IPS DF 6.9 (cell line): ENCODE data around the gene ITGB1BP2.
"Not testable (repeated sequence)": the region's sequence is repeated elsewhere in the genome, so short reads cannot be mapped to it uniquely, and the experiment has no call there.

Experiments used
- DNase-seq: peaks from one replicate; pipeline ENCODE4 v3.0.0-alpha.2; 2013; ENCODE audit warnings: low read depth, low spot score
- H3K27ac ChIP-seq: one replicate; pipeline ENCODE4 v1.5.1; 2013; ENCODE audit warnings: low read length, control low read depth
- H3K27me3 ChIP-seq: 2 replicates; pipeline ENCODE4 v1.6.1; 2013; ENCODE audit warnings: mild to moderate bottlenecking, low read length; ENCODE audit not compliant: control insufficient read depth, insufficient read depth
- H3K36me3 ChIP-seq: 2 replicates; pipeline ENCODE4 v1.6.1; 2013; ENCODE audit warnings: low read length; ENCODE audit not compliant: control insufficient read depth, insufficient read depth
- H3K4me1 ChIP-seq: 2 replicates; pipeline ENCODE4 v1.6.1; 2013; ENCODE audit warnings: low read length; ENCODE audit not compliant: control insufficient read depth, insufficient read depth
- H3K4me3 ChIP-seq: 2 replicates; pipeline ENCODE4 v1.5.1; 2013; ENCODE audit warnings: mild to moderate bottlenecking, low read length
- H3K9me3 ChIP-seq: 2 replicates; pipeline ENCODE4 v1.6.1; 2013; ENCODE audit warnings: low read length, inconsistent platforms; ENCODE audit not compliant: control insufficient read depth, insufficient read depth
- WGBS: extraction: QIAGEN DNeasy Blood & Tissue Kit; methylation state at CpG from one replicate; pipeline ENCODE4 v1.1.7; 2013; ENCODE audit warnings: mixed read lengths, missing lambda C conversion rate; ENCODE audit not compliant: insufficient read length, insufficient coverage; 5-methylcytosine and 5-hydroxymethylcytosine counted together

The ITGB1BP2 gene

GRCh38 chrX:71282514-71283402 lies 18.8 kb upstream of the ITGB1BP2 start:
- Histone ChIP-seq H3K36me3 (no peaks in the 10 kb centered on the region), H3K27ac (no peak overlapping the region), H3K9me3 (no peaks in the 10 kb centered on the region), H3K27me3 (no peaks in the 10 kb centered on the region), H3K4me3 (peak overlapping the region; percentile 1; the same call in 1 of the 2 replicates), H3K4me1 (no peaks in the 10 kb centered on the region)
- no peak for DNase-seq
- no CpG with 5 or more reads among the region's 16 CpGs for WGBS

- H3K36me3 ChIP-seq, result no peaks in the 10 kb centered on the region
- DNase-seq, result peak; percentile 96
- WGBS, result no CpG with 5 or more reads among the region's 57 CpGs
- peak within 1 kb of the TSS; percentile 99 for H3K4me3 ChIP-seq
- no peak within 1 kb of the TSS for H3K27ac ChIP-seq
- H3K27me3 ChIP-seq, result no peaks in the 10 kb centered on the region
- H3K9me3 ChIP-seq, result no peaks in the 10 kb centered on the region
- H3K4me1 ChIP-seq, result no peaks in the 10 kb centered on the region
These were observed 18.0 kb upstream of the ITGB1BP2 start, which contains the start of gene NONO for GRCh38 chrX:71283403-71284143. Gene NONO, plus strand, starts transcription at chrX:71283635. Its CDS starts 7,003 bp downstream, at chrX:71290638.

GRCh38 chrX:71285929-71286328 lies 15.6 kb upstream of the ITGB1BP2 start:
- DNase-seq, result no peak
- Histone ChIP-seq H3K27ac (no peak overlapping the region), H3K9me3 (no peaks in the 10 kb centered on the region), H3K4me1 (no peaks in the 10 kb centered on the region), H3K36me3 (no peaks in the 10 kb centered on the region), H3K27me3 (no peaks in the 10 kb centered on the region), H3K4me3 (no peak overlapping the region)

GRCh38 chrX:71291381-71291780 lies 10.2 kb upstream of the ITGB1BP2 start:
- no peaks in the 10 kb centered on the region for H3K4me1 ChIP-seq
- no peak overlapping the region for H3K4me3 ChIP-seq
- no peaks in the 10 kb centered on the region for H3K27me3 ChIP-seq
- H3K36me3 ChIP-seq, result peaks cover 10% of the 10 kb centered on the region
- no CpG with 5 or more reads among the region's 6 CpGs for WGBS
- H3K27ac ChIP-seq, result no peak overlapping the region
- no peaks in the 10 kb centered on the region for H3K9me3 ChIP-seq
- DNase-seq, result no peak

- Histone ChIP-seq H3K4me3 (no peak overlapping the region), H3K9me3 (no peaks in the 10 kb centered on the region), H3K27me3 (no peaks in the 10 kb centered on the region), H3K4me1 (no peaks in the 10 kb centered on the region), H3K36me3 (peaks cover 16% of the 10 kb centered on the region), H3K27ac (no peak overlapping the region)
- DNase-seq, result no peak
- no CpG with 5 or more reads among the region's 7 CpGs for WGBS
These were observed 8.7 kb upstream of the ITGB1BP2 start for GRCh38 chrX:71292669-71293365.

GRCh38 chrX:71296806-71297205 lies 4.7 kb upstream of the ITGB1BP2 start:
- no peak overlapping the region for H3K4me3 ChIP-seq
- H3K4me1 ChIP-seq, result no peaks in the 10 kb centered on the region
- no peaks in the 10 kb centered on the region for H3K27me3 ChIP-seq
- peaks cover 28% of the 10 kb centered on the region for H3K36me3 ChIP-seq
- H3K9me3 ChIP-seq, result no peaks in the 10 kb centered on the region
- no CpG with 5 or more reads among the region's 6 CpGs for WGBS
- H3K27ac ChIP-seq, result no peak overlapping the region
- no peak for DNase-seq

GRCh38 chrX:71298119-71298518 lies 3.4 kb upstream of the ITGB1BP2 start:
- H3K9me3 ChIP-seq, result no peaks in the 10 kb centered on the region
- WGBS, result no CpG with 5 or more reads among the region's 3 CpGs
- H3K4me1 ChIP-seq, result no peaks in the 10 kb centered on the region
- no peak for DNase-seq
- H3K27me3 ChIP-seq, result no peaks in the 10 kb centered on the region
- no peak overlapping the region for H3K4me3 ChIP-seq
- H3K27ac ChIP-seq, result no peak overlapping the region
- peaks cover 22% of the 10 kb centered on the region for H3K36me3 ChIP-seq

- not testable (repeated sequence) for DNase-seq, H3K4me1 ChIP-seq, H3K9me3 ChIP-seq, H3K27me3 ChIP-seq, H3K4me3 ChIP-seq, H3K27ac ChIP-seq
- no CpG with 5 or more reads among the region's 7 CpGs for WGBS
- H3K36me3 ChIP-seq, result peaks cover 18% of the 10 kb centered on the region; the same call in 1 of the 2 replicates
These were observed 1.5 kb upstream of the ITGB1BP2 start for GRCh38 chrX:71300064-71300463.

- not testable (repeated sequence) for H3K4me1 ChIP-seq, H3K27ac ChIP-seq, H3K9me3 ChIP-seq, H3K4me3 ChIP-seq, DNase-seq, H3K27me3 ChIP-seq
- peaks cover 18% of the 10 kb centered on the region; the same call in 1 of the 2 replicates for H3K36me3 ChIP-seq
- WGBS, result no CpG with 5 or more reads among the region's 7 CpGs
These were observed 1.1 kb upstream of the ITGB1BP2 start for GRCh38 chrX:71300495-71300894.

- H3K4me1 ChIP-seq, result no peaks in the 10 kb centered on the region
- peaks cover 12% of the 10 kb centered on the region; the same call in 1 of the 2 replicates for H3K36me3 ChIP-seq
- H3K27ac ChIP-seq, result no peak overlapping the region
- no peak overlapping the region for H3K4me3 ChIP-seq
- H3K9me3 ChIP-seq, result no peaks in the 10 kb centered on the region
- no CpG with 5 or more reads among the region's 5 CpGs for WGBS
- no peaks in the 10 kb centered on the region for H3K27me3 ChIP-seq
- no peak for DNase-seq
These were observed 1.1 kb downstream of the ITGB1BP2 start for GRCh38 chrX:71302461-71303213.
